Measurements from ENCODE around the gene DYRK1A.

The DYRK1A gene

DNA sequence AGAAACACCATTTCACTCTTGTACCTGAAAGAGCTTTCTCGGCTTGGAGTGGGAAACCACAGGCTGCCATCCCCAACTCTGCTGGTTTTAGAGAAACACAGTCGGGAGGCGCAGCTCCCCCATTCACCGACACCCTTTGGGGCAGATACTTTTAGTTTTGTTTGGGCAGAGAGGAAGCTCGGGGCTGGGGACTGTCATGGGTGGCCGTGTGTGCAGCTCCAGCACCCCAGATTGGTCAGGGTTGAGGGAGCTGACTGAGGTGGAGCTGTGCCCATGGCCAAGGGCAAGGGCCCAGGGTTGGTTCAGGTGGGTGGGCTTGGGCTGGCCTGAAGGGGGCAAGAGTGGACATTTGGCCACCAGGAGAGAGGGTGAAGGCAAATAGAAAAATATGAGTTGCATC, 163.1 kb downstream of the DYRK1A start:
- TF ChIP-seq CSDC2 (CRISPR knock-in tag; IDR thresholded peaks at IDR 0.05) (no peak), ARNTL (CRISPR knock-in tag; IDR thresholded peaks at IDR 0.05; ENCODE audit: borderline replicate concordance, low read depth) (no peak), ZNF70 (CRISPR knock-in tag; IDR thresholded peaks at IDR 0.05) (no peak), OSR1 (CRISPR knock-in tag; IDR thresholded peaks at IDR 0.05) (no peak), ESRRG (CRISPR knock-in tag; IDR thresholded peaks at IDR 0.05) (no peak), BACH2 (CRISPR knock-in tag; IDR thresholded peaks at IDR 0.05; ENCODE audit: borderline replicate concordance) (no peak), ZNF8 (CRISPR knock-in tag; IDR thresholded peaks at IDR 0.05) (no peak), PPARA (CRISPR knock-in tag; IDR thresholded peaks at IDR 0.05; ENCODE audit: borderline replicate concordance) (no peak), ISL1 (CRISPR knock-in tag; IDR thresholded peaks at IDR 0.05) (no peak), ZC3H10 (CRISPR knock-in tag; IDR thresholded peaks at IDR 0.05) (no peak), RARB (CRISPR knock-in tag; IDR thresholded peaks at IDR 0.05) (no peak), ZFP30 (CRISPR knock-in tag; IDR thresholded peaks at IDR 0.05) (no peak), GLIS3 (CRISPR knock-in tag; IDR thresholded peaks at IDR 0.05) (no peak), ZFP3 (CRISPR knock-in tag; IDR thresholded peaks at IDR 0.05) (no peak), SNAI2 (CRISPR knock-in tag; IDR thresholded peaks at IDR 0.05) (no peak)
- TF ChIP-seq, protein P1, sequence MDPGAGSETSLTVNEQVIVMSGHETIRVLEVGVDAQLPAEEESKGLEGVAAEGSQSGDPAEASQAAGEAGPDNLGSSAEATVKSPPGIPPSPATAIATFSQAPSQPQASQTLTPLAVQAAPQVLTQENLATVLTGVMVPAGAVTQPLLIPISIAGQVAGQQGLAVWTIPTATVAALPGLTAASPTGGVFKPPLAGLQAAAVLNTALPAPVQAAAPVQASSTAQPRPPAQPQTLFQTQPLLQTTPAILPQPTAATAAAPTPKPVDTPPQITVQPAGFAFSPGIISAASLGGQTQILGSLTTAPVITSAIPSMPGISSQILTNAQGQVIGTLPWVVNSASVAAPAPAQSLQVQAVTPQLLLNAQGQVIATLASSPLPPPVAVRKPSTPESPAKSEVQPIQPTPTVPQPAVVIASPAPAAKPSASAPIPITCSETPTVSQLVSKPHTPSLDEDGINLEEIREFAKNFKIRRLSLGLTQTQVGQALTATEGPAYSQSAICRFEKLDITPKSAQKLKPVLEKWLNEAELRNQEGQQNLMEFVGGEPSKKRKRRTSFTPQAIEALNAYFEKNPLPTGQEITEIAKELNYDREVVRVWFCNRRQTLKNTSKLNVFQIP (CRISPR knock-in tag; IDR thresholded peaks at IDR 0.05; ENCODE audit: borderline replicate concordance, low read depth) = no peak
- TF ChIP-seq, protein P2, sequence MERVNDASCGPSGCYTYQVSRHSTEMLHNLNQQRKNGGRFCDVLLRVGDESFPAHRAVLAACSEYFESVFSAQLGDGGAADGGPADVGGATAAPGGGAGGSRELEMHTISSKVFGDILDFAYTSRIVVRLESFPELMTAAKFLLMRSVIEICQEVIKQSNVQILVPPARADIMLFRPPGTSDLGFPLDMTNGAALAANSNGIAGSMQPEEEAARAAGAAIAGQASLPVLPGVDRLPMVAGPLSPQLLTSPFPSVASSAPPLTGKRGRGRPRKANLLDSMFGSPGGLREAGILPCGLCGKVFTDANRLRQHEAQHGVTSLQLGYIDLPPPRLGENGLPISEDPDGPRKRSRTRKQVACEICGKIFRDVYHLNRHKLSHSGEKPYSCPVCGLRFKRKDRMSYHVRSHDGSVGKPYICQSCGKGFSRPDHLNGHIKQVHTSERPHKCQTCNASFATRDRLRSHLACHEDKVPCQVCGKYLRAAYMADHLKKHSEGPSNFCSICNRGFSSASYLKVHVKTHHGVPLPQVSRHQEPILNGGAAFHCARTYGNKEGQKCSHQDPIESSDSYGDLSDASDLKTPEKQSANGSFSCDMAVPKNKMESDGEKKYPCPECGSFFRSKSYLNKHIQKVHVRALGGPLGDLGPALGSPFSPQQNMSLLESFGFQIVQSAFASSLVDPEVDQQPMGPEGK (CRISPR knock-in tag; IDR thresholded peaks at IDR 0.05; ENCODE audit: borderline replicate concordance) = no peak
- TF ChIP-seq, protein P3, sequence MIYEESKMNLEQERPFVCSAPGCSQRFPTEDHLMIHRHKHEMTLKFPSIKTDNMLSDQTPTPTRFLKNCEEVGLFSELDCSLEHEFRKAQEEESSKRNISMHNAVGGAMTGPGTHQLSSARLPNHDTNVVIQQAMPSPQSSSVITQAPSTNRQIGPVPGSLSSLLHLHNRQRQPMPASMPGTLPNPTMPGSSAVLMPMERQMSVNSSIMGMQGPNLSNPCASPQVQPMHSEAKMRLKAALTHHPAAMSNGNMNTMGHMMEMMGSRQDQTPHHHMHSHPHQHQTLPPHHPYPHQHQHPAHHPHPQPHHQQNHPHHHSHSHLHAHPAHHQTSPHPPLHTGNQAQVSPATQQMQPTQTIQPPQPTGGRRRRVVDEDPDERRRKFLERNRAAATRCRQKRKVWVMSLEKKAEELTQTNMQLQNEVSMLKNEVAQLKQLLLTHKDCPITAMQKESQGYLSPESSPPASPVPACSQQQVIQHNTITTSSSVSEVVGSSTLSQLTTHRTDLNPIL (CRISPR knock-in tag; IDR thresholded peaks at IDR 0.05; ENCODE audit: low read depth) = no peak
- TF ChIP-seq, protein P4, sequence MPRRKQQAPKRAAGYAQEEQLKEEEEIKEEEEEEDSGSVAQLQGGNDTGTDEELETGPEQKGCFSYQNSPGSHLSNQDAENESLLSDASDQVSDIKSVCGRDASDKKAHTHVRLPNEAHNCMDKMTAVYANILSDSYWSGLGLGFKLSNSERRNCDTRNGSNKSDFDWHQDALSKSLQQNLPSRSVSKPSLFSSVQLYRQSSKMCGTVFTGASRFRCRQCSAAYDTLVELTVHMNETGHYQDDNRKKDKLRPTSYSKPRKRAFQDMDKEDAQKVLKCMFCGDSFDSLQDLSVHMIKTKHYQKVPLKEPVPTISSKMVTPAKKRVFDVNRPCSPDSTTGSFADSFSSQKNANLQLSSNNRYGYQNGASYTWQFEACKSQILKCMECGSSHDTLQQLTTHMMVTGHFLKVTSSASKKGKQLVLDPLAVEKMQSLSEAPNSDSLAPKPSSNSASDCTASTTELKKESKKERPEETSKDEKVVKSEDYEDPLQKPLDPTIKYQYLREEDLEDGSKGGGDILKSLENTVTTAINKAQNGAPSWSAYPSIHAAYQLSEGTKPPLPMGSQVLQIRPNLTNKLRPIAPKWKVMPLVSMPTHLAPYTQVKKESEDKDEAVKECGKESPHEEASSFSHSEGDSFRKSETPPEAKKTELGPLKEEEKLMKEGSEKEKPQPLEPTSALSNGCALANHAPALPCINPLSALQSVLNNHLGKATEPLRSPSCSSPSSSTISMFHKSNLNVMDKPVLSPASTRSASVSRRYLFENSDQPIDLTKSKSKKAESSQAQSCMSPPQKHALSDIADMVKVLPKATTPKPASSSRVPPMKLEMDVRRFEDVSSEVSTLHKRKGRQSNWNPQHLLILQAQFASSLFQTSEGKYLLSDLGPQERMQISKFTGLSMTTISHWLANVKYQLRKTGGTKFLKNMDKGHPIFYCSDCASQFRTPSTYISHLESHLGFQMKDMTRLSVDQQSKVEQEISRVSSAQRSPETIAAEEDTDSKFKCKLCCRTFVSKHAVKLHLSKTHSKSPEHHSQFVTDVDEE (CRISPR knock-in tag; IDR thresholded peaks at IDR 0.05) = no peak
- TF ChIP-seq, protein P5, sequence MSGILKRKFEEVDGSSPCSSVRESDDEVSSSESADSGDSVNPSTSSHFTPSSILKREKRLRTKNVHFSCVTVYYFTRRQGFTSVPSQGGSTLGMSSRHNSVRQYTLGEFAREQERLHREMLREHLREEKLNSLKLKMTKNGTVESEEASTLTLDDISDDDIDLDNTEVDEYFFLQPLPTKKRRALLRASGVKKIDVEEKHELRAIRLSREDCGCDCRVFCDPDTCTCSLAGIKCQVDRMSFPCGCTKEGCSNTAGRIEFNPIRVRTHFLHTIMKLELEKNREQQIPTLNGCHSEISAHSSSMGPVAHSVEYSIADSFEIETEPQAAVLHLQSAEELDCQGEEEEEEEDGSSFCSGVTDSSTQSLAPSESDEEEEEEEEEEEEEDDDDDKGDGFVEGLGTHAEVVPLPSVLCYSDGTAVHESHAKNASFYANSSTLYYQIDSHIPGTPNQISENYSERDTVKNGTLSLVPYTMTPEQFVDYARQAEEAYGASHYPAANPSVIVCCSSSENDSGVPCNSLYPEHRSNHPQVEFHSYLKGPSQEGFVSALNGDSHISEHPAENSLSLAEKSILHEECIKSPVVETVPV (CRISPR knock-in tag; IDR thresholded peaks at IDR 0.05) = no peak
- no peak for ATAC-seq

DNA sequence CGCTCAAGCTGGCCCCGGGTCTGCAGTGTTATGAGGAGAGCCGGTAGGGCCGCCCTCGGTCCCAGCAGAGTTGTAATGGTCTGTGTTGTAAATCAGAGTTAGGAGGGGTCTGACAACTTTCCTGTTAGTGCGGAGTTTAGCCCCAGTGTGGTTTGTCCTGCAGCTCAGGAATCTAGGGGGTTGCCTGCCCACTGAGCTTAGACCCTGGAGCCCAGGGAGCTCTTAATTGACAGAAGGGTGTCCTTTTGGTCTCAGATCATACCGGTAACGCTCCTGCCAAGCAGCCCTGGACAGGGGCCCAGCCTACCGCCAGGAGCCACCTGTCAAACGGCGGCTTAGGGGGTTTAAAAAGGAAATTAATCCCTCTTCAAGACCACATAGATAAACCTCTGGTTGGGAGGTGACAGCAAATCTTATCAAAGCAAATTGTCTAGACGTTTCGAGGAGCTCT, 164.4 kb downstream of the DYRK1A start:
- TF ChIP-seq SNAI2 (CRISPR knock-in tag; IDR thresholded peaks at IDR 0.05) (no peak), PPARA (CRISPR knock-in tag; IDR thresholded peaks at IDR 0.05; ENCODE audit: borderline replicate concordance) (no peak), BACH2 (CRISPR knock-in tag; IDR thresholded peaks at IDR 0.05; ENCODE audit: borderline replicate concordance) (no peak), OSR1 (CRISPR knock-in tag; IDR thresholded peaks at IDR 0.05) (no peak), ARNTL (CRISPR knock-in tag; IDR thresholded peaks at IDR 0.05; ENCODE audit: borderline replicate concordance, low read depth) (no peak), ZNF565 (CRISPR knock-in tag; conservative IDR thresholded peaks at IDR 0.05; ENCODE audit: low read depth) (no peak)
- TF ChIP-seq, protein P1 (CRISPR knock-in tag; IDR thresholded peaks at IDR 0.05; ENCODE audit: borderline replicate concordance, low read depth) = no peak
- TF ChIP-seq, protein P4 (CRISPR knock-in tag; IDR thresholded peaks at IDR 0.05) = no peak
- ATAC-seq = no peak
